HepG2 (cell line): ENCODE measurements around the gene RGS6. TPM values are rescaled to one million over a fixed set of nuclear protein-coding genes. Genes with fewer than 3 reads are reported as not detected.

ENCODE experiments used
- ATAC-seq: fragments of 200-7000 bp; cut with Tn5 transposase; 3 replicates; pipeline ENCODE4 v1.9.1; 2020; ENCODE audit warnings: mild to moderate bottlenecking, moderate library complexity
- BruUV-seq: library from RNA; stranded (reverse); fragments of 400-500 nt; replicated peaks from 2 replicates; lab custom pipeline; 2021; lab: Mats Ljungman, UMichigan
- CTCF ChIA-PET: fragments of 300-600 bp; formaldehyde crosslinking; extraction: SDS; loops from one replicate; lab custom pipeline; 2021; ENCODE audit warnings: low total read pairs, inconsistent platforms, low intra/inter-chr PET ratio; lab: Yijun Ruan, JAX
- POLR2A ChIA-PET: fragments of 350-600 bp; sonication (Branson Sonifier 250); formaldehyde crosslinking; loops from one replicate; lab custom pipeline; 2020; ENCODE audit warnings: antibody characterized with exemption, inconsistent platforms; lab: Yijun Ruan, JAX
- DNase-seq: peaks from one replicate; pipeline ENCODE4 v3.0.0-alpha.2; 2015; ENCODE audit warnings: low spot score
- FAIRE-seq: peaks from 3 replicates; lab custom pipeline; 2011; peaks lifted over from hg19 to GRCh38; lab: Jason Lieb, UNC
- H2AFZ ChIP-seq: one replicate; pipeline ENCODE4 v1.6.1; 2011; ENCODE audit warnings: low read length, inconsistent platforms
- H3K27ac ChIP-seq: fragments of 300-600 bp; 3 replicates; pipeline ENCODE4 v1.8.0; 2011; ENCODE audit warnings: mixed run types, mild to moderate bottlenecking, mixed read lengths, low read length, inconsistent platforms; ENCODE audit not compliant: insufficient read depth; ENCODE audit errors: extremely low read length
- H3K27me3 ChIP-seq, 2 experiments: fragments of 200-600 bp in 1 of 2; 2 replicates in 1 of 2; 3 replicates in 1 of 2; pipeline versions ENCODE4 v1.6.0 to v1.8.0; 2011; ENCODE audit warnings: low read length in 2 of 2, mild to moderate bottlenecking in 2 of 2, moderate library complexity in 2 of 2, inconsistent platforms in 1 of 2; ENCODE audit not compliant: insufficient read depth in 2 of 2, control insufficient read depth in 1 of 2
- H3K36me3 ChIP-seq, 2 experiments: fragments of 200-600 bp in 1 of 2; replicated peaks in 1 of 2; 2 replicates in 1 of 2; 3 replicates in 1 of 2; pipeline versions ENCODE4 v1.5.1 to v1.8.0; 2011; ENCODE audit warnings: low read length in 2 of 2, inconsistent platforms in 1 of 2; ENCODE audit not compliant: insufficient read depth in 2 of 2, control insufficient read depth in 1 of 2
- H3K4me1 ChIP-seq: 2 replicates; pipeline ENCODE4 v1.5.1; 2012; ENCODE audit warnings: low read length, inconsistent platforms; ENCODE audit not compliant: insufficient read depth
- H3K4me2 ChIP-seq: 2 replicates; pipeline ENCODE4 v1.6.0; 2011; ENCODE audit warnings: low read depth, low read length, inconsistent platforms
- H3K4me3 ChIP-seq, 3 experiments: fragments of 200-600 bp in 1 of 3; sonication (generic), shearing (Covaris generic) in 1 of 3; replicated peaks in 1 of 3; 2 replicates each; pipeline ENCODE4 v1.5.1; 2011 to 2016; ENCODE audit warnings: low read length in 3 of 3, inconsistent platforms in 2 of 3, low read depth in 2 of 3, mild to moderate bottlenecking in 2 of 3, control low read depth in 1 of 3, mixed read lengths in 1 of 3; ENCODE audit not compliant: insufficient read depth in 1 of 3
- H3K79me2 ChIP-seq: one replicate; pipeline ENCODE4 v1.6.1; 2011; ENCODE audit warnings: low read length, inconsistent platforms; ENCODE audit not compliant: insufficient read depth
- H3K9ac ChIP-seq: 2 replicates; pipeline ENCODE4 v1.6.0; 2011; ENCODE audit warnings: mild to moderate bottlenecking, low read depth, low read length, inconsistent platforms; ENCODE audit not compliant: insufficient read depth
- H3K9me3 ChIP-seq: 2 replicates; pipeline ENCODE4 v1.5.1; 2012; ENCODE audit warnings: mild to moderate bottlenecking, low read length
- H4K20me1 ChIP-seq: 2 replicates; pipeline ENCODE4 v1.6.0; 2011; ENCODE audit warnings: inconsistent platforms, mild to moderate bottlenecking, low read length, moderate library complexity; ENCODE audit not compliant: insufficient read depth
- BCLAF1 ChIP-seq: fragments of 450-650 bp; IDR thresholded peaks from 2 replicates; pipeline ENCODE4 v1.6.1; 2017; ENCODE audit warnings: mild to moderate bottlenecking
- EED ChIP-seq: sonication (generic); formaldehyde crosslinking; IDR thresholded peaks from 2 replicates; pipeline ENCODE4 v1.5.0; 2020; ENCODE audit warnings: mild to moderate bottlenecking, missing genetic modification reagents
- MYPOP ChIP-seq: sonication (generic); formaldehyde crosslinking; IDR thresholded peaks from 2 replicates; pipeline ENCODE4 v1.8.1; 2023; ENCODE audit warnings: mild to moderate bottlenecking, moderate library complexity, missing genetic modification reagents
- NFYC ChIP-seq: IDR thresholded peaks from 2 replicates; pipeline ENCODE4 v1.6.1; 2016; ENCODE audit warnings: missing genetic modification reagents, missing compliant biosample characterization
- SP4 ChIP-seq: sonication (generic); formaldehyde crosslinking; IDR thresholded peaks from 2 replicates; pipeline ENCODE4 v1.8.1; 2023; ENCODE audit warnings: mild to moderate bottlenecking, missing genetic modification reagents
- WGBS: methylation state at CpG from one replicate; pipeline ENCODE4 v1.1.6; 2017; ENCODE audit warnings: low lambda C conversion rate; 5-methylcytosine and 5-hydroxymethylcytosine counted together
- in situ Hi-C: cut with HindIII; loops from 2 replicates; pipeline ENCODE4 v1.10.0; 2017; ENCODE audit warnings: low pct_unique_long_range_greater_than_20kb; ENCODE audit not compliant: extremely low pct_ligation_motif_present
- intact Hi-C: fragments of 100-400 bp; cut with micrococcal nuclease; formaldehyde crosslinking; loops from one replicate; pipeline ENCODE4 v1.10.0; 2022; ENCODE audit not compliant: unreplicated experiment
- polyA plus RNA-seq, 8 experiments: library from polyadenylated mRNA; depleted of rRNA in 3 of 8; stranded (reverse) in 7 of 8; unstranded in 1 of 8; fragments of >200 nt; fragmentation: Illumina TruSeq in 4 of 8; extraction: Trizol in 4 of 8; gene quantifications; 2 replicates each; pipeline versions ENCODE4 v1.2.1 to v1.2.3, GENCODE V29; 2011 to 2016; ENCODE audit warnings: low read depth in 4 of 8, missing spikeins in 1 of 8, mixed read lengths in 1 of 8; ENCODE audit not compliant: insufficient read depth in 1 of 8
- total RNA-seq, 5 experiments: library from RNA; depleted of rRNA; stranded (reverse); fragments of >200 nt; fragmentation: Illumina TruSeq; extraction: Trizol; gene quantifications; 2 replicates each; pipeline ENCODE4 v1.2.3, GENCODE V29; 2016; ENCODE audit warnings: low read depth in 1 of 5

The RGS6 gene
- total and polyA plus RNA-seq, 2 of the 13 experiments (the other 11 are each of a cell fraction or from before 2014, with no cell fraction given) = not detected

- WGBS = 0% methylated on average over 3 of the region's 3 CpGs
Observed at GRCh38 chr14:71970272-71970671, 38.0 kb downstream of the RGS6 start.

More at GRCh38 chr14:71970272-71970671, 38.0 kb downstream of the RGS6 start:
- no peaks in the 10 kb centered on the region for H3K27me3 ChIP-seq
- no peak overlapping the region for H3K9ac ChIP-seq
- ChIA-PET CTCF (no interaction called here), POLR2A (no interaction called here)
- in situ Hi-C loops (no loop called here), intact Hi-C loops (no loop called here)
- H2AFZ ChIP-seq = no peak overlapping the region
- no TSS peak for BruUV-seq
- no peak for ATAC-seq
- no peak overlapping the region for H3K4me3 ChIP-seq
- H4K20me1 ChIP-seq = no peaks in the 10 kb centered on the region
- TF ChIP-seq EED (CRISPR knock-in tag) = no peak
- no peak for TF ChIP-seq MYPOP (CRISPR knock-in tag)
- TF ChIP-seq SP4 (CRISPR knock-in tag) = no peak
- no peak for TF ChIP-seq NFYC (CRISPR knock-in tag)
- no peak for TF ChIP-seq BCLAF1
- no peak overlapping the region for H3K27ac ChIP-seq
- no peaks in the 10 kb centered on the region for H3K4me1 ChIP-seq
- H3K79me2 ChIP-seq = no peaks in the 10 kb centered on the region
- DNase-seq = no peak
- no peaks in the 10 kb centered on the region for H3K9me3 ChIP-seq
- H3K36me3 ChIP-seq = no peaks in the 10 kb centered on the region
- no peak overlapping the region for H3K4me2 ChIP-seq
- FAIRE-seq = no peak
